Measurements from ENCODE around the gene C1QL1.

The C1QL1 gene

DNA sequence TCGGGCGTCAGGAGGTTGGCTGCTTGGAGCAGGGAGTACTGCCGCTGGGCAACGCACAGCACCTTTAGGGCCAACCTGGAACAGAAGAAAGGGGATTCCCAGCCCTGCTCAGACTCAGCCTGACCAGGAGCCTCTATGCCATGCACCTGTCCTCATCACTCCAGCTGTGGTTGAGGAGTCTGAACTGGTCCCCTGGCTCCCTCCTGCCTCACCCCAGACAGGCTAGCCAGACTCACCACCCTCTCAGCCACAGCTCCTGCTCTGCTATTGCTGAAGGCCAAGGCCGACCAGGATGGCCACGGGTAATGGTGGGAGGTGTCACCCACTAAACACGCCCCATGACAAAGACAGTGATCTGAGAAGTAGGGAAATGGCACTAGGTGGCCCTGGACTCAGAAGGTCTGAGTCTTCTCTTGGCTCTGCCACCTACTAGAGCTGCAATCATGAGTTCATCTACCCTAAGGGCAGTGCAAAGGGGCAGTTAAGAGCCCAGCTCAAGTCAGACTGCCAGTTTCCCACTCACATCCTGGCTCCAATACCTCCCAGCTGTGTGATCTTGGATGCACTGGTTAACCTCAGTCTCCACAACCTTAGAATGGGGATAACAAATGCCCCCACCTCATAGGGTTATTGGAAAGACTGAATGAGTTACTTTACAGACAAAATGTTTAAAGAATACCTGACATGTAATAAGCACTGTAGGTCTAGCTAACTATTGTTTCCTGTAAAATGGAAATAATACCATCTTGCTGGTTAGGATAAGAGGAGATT, 39.0 kb downstream of the C1QL1 start:
- no peak for DNase-seq (ENCODE audit: low read depth)

DNA sequence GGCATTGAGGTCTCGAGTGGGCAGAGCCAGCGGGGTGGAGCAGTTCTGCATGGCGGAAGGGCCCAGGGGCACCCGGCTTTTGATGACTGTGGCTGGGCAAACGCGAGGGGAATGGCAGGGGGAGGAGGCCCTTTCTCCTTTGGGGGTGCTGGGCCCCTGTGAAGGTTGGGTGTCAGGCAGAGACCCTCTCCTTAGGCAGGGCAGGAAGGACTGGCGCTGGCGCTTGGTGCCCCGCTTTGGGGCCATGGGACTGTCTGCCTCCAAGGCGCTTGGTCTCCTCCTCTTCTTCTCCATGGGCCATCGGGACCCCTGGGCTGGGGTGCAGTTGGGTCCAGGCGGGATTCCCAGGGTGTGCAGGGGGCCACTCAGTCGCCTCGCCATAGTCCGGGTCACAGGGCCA, 40.0 kb downstream of the C1QL1 start:
- no peak for DNase-seq (ENCODE audit: low read depth)

DNA sequence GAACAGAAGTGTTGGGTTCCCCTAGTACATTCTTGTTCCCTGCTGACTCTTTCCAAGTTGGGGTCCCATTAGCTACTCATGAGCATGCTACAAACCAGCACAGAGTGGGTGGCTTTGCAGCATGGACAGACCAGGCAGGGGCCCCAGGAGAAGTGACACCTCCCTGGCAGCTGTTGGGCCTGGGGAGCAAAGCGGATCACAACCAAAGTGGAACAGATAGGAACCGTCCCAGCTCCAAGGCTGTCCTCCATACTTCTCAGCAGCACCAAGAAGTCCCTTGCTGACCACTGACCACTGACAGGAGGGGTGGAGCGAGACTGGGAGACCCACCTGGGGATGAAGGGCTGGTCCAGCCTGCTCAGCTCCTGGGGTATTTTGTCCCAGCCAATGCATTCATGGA, 40.4 kb downstream of the C1QL1 start:
- DNase-seq (ENCODE audit: low read depth): no peak

DNA sequence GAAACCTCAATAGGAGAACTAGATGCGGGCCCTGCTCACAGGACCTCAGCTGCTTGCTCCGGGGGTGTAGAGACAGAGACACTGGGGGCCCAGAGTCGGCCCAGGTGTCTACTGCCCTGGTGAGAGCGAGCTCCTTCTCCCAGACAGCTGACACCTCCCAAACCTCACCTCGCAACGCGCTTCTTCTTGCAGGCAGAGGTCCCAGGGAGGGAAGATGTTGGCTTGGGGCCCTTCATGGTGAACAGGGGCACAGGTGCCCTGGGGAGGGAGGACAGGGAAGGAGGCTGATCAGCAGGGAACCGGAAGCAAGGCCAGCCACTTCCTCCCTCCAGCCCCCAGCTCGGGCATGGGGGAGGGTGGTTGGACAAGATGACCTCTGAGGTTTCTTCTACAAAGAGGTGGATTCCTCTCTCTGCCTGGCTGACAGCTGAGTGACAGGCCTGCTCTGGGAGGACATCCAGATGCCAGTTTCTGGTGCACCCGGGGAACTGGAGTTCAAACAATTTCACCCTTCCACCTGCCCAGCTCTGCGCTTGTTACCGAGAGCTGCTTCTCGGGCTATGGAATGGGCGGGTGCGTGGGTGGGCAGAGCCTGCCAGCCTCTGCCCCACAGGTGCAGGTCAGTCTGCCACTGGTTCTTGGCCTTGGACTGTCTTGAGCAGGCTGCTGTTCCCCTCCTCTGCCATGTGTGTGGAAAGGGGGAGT, 41.1 kb downstream of the C1QL1 start:
- no peak for DNase-seq (ENCODE audit: low read depth)

DNA sequence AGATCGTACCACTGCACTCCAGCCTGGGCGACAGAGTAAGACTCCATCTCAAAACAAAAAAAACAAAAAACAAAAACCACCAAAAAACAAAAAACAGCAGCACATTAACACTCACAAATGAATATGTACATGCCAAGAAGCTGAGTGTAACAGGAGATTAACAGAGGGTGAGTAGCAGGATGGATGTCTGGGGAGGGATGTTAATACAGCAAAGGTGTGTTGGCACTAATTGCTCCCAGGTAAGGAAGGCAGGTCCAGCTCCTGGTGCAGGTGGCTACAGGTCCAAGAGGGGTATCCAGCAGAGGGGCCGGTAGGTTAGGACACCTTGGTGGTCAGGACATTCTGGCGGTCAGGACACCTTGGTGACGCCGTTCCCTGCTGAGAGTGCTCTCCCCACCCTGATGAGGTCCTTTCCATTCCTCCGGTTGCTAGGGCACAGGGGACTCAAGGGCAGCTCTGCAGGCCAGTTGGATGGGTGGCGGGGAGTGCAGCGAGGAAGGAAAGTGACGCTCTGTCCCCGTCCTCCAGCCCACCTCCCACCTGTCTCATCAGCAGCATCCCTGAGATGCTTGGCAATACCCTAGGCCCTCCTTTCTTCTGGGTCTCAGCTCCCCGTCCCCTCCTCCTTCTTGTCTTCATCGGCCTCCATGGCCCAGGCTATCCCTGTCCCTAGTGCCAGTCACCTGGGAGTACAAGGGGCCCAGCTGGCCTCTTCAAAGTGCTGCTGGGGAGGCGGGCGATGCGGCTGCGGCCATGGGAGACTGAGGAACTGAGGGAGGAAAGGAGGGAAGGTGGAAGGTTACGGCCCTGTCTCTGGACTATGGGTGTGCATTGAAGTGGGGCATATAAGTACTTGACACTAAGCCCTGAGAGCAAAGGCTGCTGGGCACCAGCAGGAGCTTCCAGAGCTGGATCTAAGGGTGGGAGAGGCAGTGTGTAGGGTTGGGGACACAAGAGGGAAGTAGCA, 42.1 kb downstream of the C1QL1 start:
- no peak for DNase-seq (ENCODE audit: low read depth)

DNA sequence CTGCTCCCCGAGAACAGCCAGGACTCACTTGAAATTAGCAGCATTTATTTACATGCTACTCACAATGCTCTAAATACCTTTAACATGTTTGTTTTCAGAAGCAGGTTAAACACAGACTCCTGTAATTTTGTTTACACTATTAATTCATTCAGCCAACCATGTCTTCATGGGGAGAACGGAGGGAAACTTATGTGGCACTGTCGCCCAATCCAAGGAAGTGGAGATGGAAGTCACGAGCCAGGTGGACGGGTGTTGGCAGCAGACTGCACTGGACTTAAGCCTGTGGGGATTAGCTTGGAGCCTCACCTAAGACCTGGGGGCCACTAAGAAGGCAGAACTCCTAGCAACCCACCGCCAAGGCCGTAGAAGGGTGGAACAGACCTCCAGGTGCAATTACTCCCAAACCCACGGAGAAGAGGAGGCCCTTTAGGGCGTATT, 44.0 kb downstream of the C1QL1 start:
- DNase-seq (ENCODE audit: low read depth): no peak

DNA sequence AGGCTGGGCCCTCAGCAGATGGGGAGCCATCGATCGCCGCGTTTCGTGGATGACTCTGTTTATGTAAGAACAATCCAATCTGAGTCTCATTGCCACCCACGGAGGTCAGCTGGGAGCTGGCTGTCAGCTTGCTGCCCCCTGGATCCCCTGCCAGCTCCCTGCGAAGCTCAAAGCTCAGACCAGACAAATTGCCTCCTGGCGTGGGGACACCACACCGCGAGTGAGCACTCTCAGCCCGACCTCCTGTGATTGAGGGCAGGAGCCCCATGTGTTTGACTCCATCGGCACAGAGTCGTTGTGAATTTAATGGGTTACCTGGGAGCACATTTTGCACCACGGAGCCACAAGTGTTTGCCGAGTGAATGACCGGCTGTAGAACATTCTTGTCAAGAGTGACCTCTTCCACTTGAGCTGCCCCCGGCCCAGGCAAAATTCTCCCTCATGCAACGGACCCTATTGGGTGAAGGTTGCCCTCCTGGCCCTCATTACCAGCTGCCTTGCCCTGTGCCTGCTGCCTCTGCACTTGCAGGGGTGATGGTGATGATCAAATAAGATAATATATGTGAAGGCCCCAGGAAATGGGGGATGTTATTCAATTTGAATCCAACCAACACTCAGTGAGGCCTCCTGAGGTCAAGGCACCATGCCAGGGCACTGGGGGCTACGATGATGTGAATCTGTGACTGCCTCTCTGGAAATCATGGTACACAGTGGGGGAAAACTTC, 45.2 kb downstream of the C1QL1 start:
- DNase-seq (ENCODE audit: low read depth): no peak

DNA sequence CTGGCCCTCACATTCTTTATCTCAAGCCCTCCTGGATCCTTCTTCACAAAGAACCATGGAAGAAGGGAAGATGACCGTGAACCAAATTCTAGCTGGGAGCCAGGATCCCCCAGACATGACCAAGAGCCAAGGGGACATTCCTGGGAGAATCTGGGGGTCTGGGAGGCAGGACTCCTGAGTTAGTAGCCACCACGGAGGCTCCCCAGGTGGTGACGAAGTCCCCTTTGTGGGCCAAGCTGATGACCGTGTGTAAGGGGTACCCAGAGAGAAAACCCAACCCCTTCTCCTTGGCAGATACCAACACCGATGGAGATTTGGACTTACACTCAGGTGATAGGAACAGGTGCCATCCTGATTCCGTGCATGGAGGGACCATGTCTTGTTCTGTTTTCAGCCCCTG, 46.0 kb downstream of the C1QL1 start:
- no peak for DNase-seq (ENCODE audit: low read depth)

DNA sequence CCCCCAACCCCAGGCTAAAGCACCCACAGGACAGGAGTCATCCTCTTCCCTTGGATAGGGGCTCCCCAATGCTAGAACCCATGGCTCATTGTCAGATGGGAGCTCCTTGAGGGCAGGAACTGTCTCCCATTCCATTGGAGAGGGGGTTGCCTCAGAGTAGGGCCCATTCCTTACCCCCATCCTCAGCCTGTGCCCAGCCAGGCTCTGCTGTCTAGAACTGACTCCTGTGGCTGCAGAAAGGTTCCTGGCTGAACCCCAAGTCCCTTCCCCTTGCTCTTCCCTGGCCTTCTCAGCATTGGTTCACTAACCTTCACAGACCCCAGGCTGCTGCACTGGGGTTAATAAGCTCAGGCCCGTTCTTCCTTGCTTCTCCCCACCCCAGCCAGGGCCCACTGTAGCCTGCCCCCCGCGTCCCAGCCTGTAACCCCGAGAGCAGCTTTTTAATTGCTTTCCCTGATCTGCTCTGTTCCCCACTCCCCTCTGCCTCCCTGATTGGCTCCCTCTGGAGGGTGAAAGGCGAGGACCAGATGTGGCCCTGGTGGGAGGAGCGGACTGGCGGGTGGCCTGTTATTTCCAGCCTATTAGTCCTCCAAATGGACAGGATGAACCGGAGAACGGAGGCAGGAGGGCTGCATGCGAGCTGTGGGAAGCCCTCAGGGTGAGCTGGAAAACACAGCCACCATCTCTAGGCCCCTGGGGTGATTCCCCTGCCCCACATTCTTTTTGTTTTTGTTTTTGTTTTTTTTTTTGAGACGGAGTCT, 46.8 kb downstream of the C1QL1 start:
- DNase-seq (ENCODE audit: low read depth): no peak

DNA sequence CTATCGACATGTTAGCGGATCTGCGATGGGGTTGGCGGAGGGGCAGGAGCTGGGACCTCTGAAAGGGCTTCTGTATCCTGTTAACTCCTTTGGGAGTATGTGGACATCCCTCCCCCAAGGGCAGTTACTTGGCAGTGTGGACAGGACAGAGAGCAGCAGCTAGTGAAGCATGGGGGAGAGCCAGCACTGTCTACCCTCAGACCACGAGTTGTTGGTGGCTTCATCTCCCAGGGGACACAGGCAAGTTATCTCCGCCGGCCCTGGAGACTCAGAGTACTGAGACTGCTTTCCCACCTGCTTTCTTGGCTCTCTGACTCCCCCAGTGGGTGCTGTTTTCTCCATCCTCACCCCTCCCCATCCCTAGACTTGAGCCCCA, 47.5 kb downstream of the C1QL1 start:
- no peak for DNase-seq (ENCODE audit: low read depth)

DNA sequence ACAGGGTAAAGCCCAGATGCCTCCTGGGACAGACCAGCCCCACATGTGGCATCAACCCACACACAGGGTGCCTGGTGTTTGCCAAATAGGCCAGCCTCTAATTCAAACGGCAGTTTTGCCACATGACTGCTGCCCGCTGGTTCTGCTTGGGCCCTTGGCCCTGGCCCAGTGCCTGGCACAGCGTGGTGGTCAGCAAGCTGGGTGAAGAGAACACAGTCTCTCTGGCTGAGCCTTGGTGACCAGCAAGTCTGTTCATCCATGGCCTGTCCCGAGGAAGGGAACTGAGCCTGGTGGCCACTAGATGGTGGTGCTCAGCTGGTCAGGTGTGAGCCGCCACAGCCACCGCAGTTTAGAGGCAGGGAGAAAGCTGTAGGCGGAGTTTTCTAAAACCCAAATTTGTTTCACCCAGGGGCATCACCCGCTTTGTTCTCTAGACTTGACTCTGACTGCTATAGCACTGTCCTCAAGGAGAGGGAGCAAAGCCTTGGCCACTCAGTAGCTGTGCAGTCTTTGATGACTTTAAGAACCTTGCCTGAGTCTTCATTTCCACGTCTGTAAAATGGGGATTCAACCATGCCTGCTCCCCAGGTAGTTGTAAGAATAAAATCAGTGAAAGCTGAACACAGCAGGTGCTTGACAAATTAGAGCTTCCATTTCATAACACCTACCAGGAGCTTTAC, 48.1 kb downstream of the C1QL1 start:
- DNase-seq (ENCODE audit: low read depth): peak; percentile 87

DNA sequence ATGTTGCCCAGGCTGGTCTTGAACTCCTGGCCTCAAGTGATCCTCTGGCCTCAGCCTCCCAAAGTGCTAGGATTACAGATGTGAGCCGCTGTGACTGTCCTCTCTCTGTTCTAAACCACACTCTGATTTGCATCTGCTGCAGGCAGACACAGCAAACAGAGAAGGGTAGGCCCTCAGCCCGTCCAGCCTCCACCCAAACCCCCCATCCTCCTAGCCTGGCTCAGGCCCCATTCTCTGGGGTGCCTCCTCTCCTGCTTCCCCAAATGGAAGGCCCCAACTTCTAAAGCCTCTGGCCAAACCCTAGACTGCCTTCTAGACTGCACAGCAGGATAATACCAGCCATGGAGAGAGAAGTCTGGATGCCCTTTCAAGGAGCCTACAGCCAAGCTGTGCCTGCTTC, 48.7 kb downstream of the C1QL1 start:
- DNase-seq (ENCODE audit: low read depth): no peak

DNA sequence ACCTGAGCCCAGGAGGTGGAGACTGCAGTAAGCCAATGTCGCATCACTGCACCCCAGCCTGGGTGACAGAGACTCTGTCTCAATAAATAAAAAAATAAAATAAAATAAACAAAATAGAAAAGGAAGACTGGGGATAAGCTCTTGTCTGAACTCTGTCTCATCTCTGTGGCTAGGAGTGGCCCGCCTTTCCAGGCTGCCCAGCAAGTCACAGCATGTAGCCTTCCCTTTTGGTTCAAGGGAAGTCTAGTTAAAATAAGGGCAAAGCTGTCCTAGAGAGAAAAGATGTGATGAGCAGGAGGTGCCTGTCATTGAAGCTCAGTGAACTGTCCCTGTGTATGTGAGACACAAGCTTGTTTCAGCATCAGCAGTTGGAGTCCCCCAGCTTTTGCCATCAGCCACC, 50.1 kb downstream of the C1QL1 start:
- DNase-seq (ENCODE audit: low read depth): no peak

DNA sequence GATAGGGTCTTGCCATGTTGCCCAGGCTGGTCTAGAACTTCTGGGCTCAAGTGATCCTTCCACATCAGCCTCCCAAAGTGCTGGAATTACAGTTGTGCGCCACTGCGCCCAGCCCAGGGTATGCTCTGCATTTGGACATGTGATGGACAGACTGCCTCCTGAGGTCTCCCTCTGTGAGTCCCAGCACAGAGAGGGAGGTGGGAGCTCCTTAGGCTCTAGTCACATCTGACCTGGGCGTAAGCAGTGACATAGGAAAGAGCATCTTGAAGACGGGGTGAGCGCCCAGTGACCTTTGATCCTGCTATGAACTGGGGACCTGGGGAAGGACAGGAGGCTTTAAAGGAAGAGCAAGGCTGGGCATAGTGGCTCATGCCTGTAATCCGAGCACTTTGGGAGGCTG, 50.6 kb downstream of the C1QL1 start:
- no peak for DNase-seq (ENCODE audit: low read depth)

DNA sequence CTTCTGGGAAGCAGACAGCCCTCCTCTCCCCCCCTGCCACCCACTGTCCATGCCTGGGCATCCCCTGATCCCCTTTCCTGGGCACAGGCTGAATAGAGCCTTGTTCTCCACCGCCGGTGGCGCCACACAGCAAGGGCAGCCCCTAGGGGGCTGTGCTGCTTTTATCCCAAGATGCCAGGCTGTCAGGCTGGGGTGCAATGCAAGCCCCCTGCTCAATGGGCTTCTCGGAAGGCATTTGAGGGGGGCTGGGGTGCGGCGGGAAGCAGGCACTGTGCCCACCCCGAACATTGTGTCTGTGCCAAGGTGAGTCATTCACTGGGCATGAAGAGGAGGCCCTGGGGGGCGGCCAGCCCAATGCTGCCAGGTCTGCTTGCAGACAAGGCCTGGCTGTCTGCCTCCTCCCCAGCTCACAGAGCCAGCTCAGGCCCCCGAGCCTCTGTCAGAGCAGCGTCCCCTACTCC, 51.3 kb downstream of the C1QL1 start:
- no peak for DNase-seq (ENCODE audit: low read depth)

DNA sequence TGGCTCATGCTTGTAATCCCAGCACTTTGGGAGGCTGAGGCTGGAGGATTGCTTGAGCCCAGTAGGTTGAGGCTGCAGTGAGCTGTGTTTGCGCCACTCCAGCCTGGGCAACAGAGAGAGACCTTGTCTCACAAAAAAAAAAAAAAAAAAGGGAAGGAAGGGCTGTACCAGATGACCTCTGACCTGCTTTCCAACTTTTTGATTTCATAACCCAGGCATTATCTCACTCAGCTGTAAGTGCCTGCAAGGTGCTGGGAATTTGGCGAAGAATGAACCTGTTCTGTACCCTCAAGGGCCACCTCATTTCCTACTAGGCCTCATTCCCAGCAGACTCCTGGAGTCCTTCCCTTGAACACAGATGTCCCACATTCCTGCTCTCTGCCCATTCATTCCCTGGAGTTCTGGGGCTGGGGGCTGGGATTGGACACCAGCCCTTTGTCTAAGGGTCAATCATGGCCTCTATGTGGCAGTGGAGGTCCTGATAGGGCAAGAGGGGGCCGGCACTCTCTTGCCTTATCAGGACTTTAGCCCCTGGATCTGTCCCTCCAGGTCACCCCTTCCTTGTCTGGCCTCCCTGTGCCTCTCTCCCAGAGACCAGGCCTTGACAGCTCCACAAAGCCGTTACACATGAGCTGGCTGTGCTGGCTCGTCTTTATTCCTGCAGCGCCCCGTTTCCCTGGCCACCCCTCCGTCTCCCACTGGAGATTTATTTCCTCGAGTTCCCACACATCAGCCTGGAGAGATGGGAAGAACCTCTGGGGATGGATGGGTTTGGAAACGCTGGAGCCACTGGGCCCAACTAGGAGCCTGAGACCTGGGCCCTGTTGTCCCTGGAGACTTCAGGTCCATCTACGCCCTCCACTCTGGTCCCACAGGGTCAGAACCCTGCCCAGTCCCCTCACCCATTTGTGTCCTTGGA, 52.0 kb downstream of the C1QL1 start:
- DNase-seq (ENCODE audit: low read depth): no peak

DNA sequence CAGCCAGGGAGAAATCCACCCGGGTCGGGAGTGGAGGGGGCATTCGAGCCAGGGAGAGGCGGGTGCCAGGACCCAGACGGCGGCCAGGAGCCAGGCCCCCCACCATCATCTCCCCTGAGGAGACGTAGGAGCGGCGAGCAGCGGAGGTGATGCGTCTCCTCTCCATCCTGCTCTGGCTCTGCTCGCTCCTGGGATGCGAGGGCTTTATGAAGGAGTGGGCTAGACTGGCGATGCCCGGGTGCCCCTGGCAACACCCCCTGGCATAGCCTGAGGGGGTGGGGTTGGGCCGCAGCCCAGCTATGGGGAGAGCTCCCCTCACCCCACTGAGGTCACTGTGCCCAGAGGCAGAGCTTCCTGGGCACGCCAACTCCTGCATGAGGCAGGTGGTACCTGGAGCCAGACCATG, 52.8 kb downstream of the C1QL1 start, which contains the start of gene GFAP:
Gene GFAP, minus strand, starts transcription at position 180 of the 406 bp plus-strand sequence. Its CDS starts 14 bp downstream, at position 166.
- DNase-seq (ENCODE audit: low read depth): no peak

DNA sequence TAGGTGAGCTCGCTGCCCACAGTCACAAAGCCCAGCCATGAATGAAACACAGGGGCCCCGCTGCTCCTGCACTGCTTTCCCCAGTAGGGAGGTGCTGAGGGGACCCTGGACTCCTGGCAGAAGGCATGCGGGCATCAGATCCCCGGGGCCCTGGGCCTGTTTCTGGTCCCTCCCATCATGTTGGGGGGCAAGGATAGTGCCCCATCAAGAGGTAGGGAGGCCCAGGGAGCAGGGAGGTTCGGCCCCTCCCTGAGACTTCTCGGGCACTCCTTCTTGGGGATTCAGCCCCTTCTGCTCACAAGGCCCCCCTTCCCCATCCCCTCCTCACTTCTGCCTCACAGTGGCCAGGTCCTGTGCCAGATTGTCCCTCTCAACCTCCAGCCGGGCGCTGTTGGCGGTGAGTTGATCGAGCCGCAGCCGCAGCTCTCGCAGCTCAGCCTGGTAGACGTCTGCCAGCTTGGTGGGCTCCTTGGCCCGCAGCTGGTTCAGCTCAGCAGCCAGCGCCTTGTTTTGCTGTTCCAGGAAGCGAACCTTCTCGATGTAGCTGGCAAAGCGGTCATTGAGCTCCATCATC, 53.3 kb downstream of the C1QL1 start:
- DNase-seq (ENCODE audit: low read depth): no peak

DNA sequence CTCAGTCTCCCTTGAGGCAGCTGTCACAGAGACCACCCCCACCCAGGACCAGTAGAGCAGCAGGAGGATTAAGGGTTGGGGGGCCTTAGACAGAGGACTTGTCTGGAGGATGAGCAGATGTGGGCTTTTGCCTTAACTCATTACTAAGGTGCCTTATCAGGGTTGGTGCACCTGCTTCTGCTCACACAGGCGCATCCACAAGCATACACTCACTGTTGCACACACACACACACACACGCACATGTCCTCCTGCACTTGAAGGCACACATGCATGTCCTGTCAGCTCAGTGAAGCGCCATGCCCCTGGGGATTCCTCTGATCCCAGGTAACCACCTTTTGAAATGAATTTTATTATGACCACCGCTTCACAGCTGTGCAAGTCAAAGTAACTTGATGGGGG, 54.0 kb downstream of the C1QL1 start:
- no peak for DNase-seq (ENCODE audit: low read depth)
